Tongue (tissue), 2 donors: ENCODE measurements around the gene ITGB5. TPM values are rescaled to one million over a fixed set of nuclear protein-coding genes. Genes with fewer than 3 reads are reported as not detected.
"Not testable (repeated sequence)": the region's sequence is repeated elsewhere in the genome, so short reads cannot be mapped to it uniquely, and the experiment has no call there.

Experiments used
- DNase-seq: peaks from one replicate; pipeline ENCODE4 v3.0.0-alpha.2; 2015
- total RNA-seq: library from RNA; depleted of rRNA; stranded (reverse); fragments of >200 nt; gene quantifications from one replicate; pipeline ENCODE4 v1.2.3, GENCODE V29; 2014

ITGB5 gene
- total RNA-seq, 1 donor from 2014 or later: 63.3 TPM

DNA sequence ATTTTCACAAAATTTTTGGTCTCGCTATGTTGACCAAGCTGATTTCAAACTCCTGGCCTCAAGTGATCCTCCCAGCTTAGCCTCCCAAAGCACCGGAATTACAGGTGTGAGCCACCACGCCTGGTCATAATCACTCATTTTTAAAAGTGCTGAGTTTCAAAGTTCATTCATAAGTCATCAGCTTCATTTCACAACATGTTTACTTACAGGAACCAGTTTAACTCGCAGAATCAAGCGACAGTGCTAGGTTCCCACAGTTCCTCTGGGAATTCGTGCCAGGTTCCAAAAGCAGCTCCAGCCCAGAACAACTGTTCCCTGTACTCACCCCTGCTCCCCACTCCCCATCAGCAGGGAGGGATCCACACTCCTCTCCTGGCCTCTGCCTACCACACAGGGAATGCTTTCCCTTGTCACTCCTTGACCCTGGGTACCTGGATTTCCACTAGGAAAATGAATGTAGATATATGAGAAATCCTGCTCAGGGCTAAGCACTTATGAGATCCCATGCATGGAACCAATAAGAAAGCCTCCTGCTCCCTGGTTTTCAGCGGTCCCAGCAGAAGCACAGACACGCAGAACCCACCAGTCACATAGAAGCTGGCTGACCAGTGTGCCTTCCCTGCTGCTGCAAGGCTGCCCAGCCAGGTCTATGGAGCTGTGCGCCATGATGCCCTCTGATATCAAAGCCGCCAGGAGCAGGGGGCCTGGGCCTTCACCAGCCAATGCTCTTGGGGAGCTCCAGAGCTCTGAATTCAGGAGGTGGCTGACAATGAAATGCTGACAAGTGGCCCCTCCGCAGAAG is 72.3 kb downstream of the ITGB5 start:
- no peak for DNase-seq

- no peak for DNase-seq
Measured at GRCh38 chr3:124813541-124813940, 73.6 kb downstream of the ITGB5 start.

- peak; percentile 96 for DNase-seq
Measured at GRCh38 chr3:124812291-124813265, 74.6 kb downstream of the ITGB5 start.

DNA sequence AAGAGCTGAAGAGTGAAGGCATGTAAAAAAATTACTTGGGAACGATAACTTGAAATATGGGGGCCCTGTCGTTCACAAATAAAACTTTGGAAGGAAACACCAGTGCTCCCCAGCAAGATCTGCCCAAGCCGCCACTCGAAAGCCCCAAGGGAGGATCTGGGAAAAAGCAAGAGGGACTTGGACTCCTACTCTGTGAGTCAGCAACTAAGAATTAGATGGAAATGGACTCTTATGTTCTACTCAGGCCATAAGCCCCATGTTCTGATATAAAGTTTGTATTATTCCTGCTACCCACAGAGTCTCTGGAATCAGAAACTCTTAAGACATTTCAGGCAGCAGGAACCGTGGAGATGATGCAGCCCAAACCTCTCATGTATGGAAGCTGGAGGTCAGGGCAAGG is 75.7 kb downstream of the ITGB5 start:
- DNase-seq: no peak

DNA sequence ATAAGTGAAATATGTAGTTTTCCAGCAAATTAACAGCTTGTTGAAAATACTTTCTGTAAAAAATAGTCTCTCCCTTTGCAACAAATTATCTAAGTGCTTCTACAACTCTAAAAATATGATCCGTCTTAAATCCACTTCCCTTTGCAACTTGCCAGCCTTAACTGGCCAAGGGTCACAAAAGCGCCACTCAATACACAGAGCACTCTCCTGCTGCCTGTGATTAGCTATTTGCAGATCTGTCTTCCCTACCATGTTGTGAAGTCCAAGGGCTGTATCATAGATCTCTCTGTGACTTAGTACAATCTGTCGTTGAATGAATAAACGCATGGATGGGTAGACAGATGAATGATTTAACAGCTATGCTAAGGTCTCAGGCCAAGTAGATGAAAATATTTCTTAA is 76.2 kb downstream of the ITGB5 start:
- no peak for DNase-seq

DNA sequence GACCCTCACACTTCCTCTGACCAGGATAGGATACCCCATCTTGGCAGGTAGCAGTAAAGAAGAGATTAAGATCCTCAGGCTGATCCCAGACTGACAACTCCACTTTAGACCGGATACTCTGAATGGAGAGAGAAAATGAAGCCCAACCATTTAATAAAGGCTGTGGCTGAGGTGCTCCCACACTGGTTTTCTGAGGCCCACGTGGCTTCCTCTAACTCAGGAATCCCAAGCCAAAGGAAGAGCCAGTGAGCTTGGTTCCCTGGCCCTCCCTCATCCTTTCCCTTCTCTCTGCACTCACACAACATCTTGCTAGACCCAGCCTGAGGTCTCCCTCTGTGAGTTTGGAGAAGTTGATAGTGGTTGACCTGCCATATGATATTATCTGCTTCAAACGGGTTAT is 78.1 kb downstream of the ITGB5 start:
- no peak for DNase-seq

GRCh38 chr3:124805671-124806070 is 81.5 kb downstream of the ITGB5 start:
- peak; percentile 52 for DNase-seq

DNA sequence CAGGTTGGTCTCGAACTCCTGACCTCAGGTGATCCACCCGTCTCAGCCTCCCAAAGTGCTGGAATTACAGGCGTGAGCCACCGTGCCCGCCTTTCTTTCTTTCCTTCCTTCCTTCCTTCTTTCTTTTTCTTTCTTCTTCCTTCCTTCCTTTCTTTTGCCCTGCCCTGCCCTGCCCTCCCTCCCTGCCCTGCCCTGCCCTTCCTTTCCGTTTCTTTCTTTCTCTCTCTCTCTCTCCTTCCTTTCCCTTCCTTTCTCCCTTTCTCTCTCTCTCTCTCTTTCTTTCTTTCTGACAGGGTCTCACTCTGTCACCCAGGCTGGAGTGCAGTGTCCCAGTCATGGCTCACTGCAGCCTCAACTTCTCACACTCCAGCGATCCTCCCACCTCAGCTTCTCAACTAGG is 82.3 kb downstream of the ITGB5 start:
- DNase-seq: no peak

DNA sequence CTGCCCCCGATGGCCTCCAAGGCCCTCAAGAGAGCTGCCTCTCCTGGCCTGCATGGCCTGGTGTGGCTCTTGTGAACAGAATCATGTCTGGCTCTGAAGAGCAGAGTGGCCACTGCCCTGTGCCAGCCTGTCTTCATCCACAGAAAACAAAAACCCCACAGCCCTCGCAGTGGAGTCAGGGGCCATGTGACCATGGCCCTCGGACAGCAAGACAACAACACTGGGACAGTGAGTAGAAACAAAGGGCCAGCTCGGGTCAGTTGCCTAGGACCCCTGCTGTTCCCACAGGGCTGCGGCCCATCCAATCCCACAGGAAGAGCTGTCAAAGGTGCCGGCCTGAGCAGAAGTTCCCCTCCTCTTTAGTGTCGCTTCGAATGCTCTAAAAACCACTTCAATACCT is 84.5 kb downstream of the ITGB5 start:
- DNase-seq: no peak

GRCh38 chr3:124802061-124802698 is 85.0 kb downstream of the ITGB5 start:
- DNase-seq: no peak

DNA sequence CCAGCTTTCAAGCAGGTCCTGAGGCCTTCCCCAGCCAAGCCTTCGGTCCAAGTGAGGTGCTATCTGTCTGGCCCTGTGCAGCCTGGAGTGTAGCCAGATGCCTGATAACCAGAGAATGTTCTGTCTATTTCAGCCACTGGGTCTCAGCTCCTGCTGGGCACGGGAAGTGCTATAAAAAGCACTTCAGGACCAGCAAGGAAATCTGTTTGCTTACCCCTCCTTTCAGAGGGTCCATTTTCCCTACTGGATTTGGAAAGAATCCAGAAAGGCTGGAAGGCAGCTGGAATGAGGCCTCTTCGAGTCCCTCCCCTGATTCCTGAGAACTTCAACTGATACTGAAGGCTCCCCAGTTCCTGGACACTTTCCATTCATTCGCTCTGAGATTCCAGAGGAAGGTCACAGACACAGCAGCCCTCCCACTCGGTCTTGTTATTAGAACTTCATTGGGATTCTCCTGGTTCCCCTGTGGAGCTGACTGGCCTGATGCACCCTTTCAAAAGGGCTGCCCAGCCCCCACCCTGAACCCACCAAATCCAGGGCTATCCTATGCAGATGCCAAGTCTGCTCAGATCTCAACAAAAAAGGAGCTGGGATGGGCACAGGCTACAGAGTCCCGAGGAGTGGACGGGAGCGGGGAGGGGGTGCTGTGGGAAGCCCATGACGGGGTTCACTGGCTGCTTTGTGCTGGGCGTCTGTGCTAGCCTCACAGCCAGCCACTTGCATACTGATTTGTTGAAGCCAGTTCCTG is 86.5 kb downstream of the ITGB5 start:
- peak; percentile 85 for DNase-seq

DNA sequence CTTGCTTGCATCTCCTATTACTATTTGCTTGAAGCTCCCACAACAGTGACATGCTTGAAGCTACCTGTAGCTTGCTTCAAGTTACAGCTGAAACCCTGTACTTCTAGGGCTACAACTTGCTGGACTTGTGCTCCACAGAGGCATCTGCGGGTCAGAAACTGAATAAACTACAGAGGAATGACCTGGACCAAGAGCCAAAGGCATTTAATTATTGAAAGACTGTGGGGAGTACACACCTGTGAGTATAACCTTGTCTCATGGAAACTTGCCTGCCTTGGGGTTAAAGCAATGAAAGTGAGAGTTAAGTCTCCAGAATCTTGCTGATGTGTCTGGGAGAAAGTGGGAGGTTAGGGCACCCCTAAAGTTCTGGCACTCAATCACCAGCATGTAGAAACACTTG is 87.1 kb downstream of the ITGB5 start:
- DNase-seq: no peak

DNA sequence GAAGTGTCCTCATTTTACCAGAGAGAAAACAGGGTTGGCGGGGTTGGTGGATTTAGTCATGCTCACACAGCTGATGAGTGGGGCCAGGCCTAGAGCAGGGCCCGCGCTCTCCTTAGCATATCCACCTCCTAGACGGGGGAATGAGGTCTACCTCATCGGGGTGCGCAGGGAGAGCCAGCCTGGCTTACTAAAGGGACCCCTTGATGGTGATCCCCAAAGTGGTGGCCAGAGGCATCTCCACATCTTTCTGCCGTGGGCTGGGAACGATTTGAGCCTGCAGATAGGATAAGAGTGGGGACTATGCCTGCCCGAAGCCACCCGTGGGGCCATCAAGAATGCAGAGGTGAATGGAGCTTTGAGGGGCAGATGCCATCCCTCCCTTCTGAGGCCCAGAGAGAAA is 87.5 kb downstream of the ITGB5 start:
- DNase-seq: no peak

- DNase-seq: no peak
Measured at GRCh38 chr3:124797426-124797945, 89.7 kb downstream of the ITGB5 start.

DNA sequence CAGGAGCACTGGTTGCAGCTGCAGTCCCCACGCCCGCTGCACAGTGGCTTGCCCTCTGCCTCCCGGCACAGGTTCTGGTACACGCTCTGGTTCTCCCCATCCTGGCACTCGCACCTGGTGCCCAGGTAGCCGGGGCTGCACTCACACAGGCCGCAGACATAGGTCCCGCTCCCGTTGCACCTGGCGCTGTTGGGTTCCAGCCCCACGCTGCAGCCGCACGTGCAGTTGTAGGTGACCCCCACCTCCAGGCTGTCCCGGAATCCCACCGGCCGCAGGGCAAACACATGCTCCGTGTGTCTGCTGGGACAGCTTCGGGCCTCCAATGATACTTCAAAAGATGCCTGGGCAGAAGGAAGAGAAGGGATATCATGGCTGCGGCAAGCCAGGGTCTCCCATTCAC is 90.7 kb downstream of the ITGB5 start:
- DNase-seq: no peak

DNA sequence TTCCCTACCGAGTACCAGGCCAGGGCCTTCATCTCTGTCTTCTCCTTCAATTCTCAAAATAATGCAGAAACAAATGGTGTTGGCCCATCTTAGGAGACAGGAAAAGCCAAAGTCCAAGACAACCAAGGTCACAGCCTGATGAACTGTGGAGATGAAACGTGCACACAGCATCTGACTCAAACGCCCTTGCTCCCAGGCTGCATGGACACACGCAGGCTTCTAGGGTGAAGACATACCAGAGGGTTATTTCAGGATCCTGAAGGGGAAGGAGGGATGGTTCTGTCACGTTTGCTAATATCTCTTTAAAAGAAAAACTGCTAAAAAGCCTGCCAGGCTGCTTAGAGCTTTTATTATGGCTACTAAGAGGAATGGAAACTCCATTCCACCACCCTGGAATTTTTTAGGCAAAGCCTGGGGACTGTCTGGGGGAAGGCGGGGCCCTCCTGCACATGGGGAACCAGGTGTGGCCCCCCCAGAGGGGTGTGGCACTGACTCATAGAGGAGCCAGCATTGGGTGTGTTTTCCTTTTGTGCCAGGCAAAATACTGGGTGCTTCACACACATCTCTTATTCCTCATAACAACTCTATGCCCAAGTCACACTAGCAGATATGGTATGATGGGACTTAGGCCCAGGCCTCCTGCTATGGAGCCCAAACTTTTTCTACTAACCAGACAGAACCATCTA is 94.0 kb downstream of the ITGB5 start:
- DNase-seq: no peak

DNA sequence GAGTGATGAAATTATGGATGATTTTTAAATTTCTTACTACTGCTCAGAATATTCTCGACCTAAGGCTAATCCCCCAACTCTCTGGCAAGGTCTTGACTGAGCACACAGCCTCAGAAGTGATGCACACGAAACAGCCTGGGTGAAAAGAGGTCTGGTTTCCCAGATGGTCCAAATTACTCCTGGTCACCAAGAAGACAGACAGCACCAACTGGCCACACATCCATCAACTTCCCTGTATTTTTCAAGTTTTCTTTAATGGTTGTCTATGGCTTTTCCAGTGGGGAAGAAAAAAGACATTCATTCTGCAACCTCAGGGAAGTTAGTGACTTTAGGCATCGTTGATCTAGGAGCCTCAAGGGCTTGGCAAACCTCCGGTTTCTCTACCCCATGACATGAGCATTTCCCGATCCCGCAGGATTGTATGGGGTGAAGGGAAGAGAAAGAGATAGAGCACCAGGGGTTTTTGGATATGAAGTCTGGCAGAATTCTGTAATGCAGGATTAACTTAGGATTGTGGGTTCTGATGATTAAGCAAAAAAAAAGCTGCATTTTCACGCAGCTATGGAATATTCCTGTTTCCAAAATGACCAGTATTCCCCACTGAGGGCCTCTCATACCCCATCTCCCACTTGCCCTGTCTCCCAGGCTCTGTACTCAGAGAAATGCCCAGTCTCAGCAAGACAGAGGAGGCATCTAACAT is 94.7 kb downstream of the ITGB5 start:
- peak; percentile 58 for DNase-seq

GRCh38 chr3:124791639-124792151 is 95.5 kb downstream of the ITGB5 start:
- DNase-seq: peak; percentile 41

DNA sequence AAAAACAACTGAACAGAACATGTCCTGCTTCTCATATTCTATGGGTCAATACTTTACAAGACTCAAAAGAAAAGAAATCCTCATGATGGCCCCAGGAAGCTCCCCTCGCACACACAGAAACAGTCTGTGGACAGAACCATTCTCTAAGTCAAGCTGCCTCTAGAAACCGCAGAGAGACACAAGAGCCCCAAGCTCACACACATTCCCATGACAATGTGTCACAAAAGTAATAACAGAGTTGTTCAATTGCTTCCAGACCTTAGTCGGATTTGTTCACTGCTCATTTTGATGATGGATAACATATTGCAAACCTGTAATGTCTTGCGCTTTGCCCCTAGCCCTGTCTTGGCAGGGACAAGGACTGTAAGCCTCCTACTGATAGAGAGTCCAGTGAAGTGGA is 96.0 kb downstream of the ITGB5 start:
- no peak for DNase-seq

DNA sequence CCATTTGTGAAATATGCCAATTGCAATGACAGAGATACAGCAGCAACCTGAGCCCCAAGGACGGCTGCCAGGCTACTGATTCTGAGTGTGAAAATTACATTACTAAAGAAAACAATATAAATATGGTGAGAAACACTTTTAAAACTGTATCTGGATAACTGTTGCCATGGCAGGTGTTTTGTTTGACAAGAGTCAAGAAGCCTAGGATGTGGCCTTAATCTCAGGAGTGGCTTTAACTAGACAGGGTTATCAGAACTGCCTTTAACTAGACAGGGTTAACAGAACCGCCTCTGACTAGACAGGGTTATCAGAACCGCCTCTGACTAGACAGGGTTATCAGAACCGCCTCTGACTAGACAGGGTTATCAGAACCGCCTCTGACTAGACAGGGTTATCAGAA is 98.1 kb downstream of the ITGB5 start:
- not testable (repeated sequence) for DNase-seq
